DOHH2 (cell line): ENCODE results near the gene TESK2.
"Not testable (repeated sequence)": the region's sequence is repeated elsewhere in the genome, so short reads cannot be mapped to it uniquely, and the experiment has no call there.

Experiments
- H3F3A ChIP-seq: fragments of 200-600 bp; sonication (generic), shearing (Covaris generic); 2 replicates; pipeline ENCODE4 v1.6.0; 2016; ENCODE audit warnings: antibody characterized with exemption, mild to moderate bottlenecking; ENCODE audit not compliant: control insufficient read depth, insufficient read depth
- H3K27ac ChIP-seq: fragments of 200-600 bp; sonication (generic); 2 replicates; pipeline ENCODE4 v1.5.1; 2014; ENCODE audit warnings: low read depth, mild to moderate bottlenecking, low read length, moderate library complexity
- H3K27me3 ChIP-seq: fragments of 200-600 bp; sonication (generic); 2 replicates; pipeline ENCODE4 v1.6.1; 2014; ENCODE audit warnings: mild to moderate bottlenecking, low read length, mixed read lengths; ENCODE audit not compliant: control insufficient read depth
- H3K36me3 ChIP-seq: fragments of 200-600 bp; sonication (generic); 2 replicates; pipeline ENCODE4 v1.6.1; 2014; ENCODE audit warnings: mild to moderate bottlenecking, low read length, moderate library complexity, mixed read lengths; ENCODE audit not compliant: control insufficient read depth
- H3K4me1 ChIP-seq: fragments of 200-600 bp; sonication (generic); 2 replicates; pipeline ENCODE4 v1.6.1; 2014; ENCODE audit warnings: mild to moderate bottlenecking, low read length, mixed read lengths; ENCODE audit not compliant: control insufficient read depth
- H3K4me2 ChIP-seq: fragments of 200-600 bp; sonication (generic); 2 replicates; pipeline ENCODE4 v1.6.0; 2014; ENCODE audit warnings: mild to moderate bottlenecking, low read length, moderate library complexity
- H3K4me3 ChIP-seq: fragments of 200-600 bp; sonication (generic); 2 replicates; pipeline ENCODE4 v1.5.1; 2014; ENCODE audit warnings: mild to moderate bottlenecking, low read length, mixed read lengths
- H3K79me2 ChIP-seq: fragments of 200-600 bp; sonication (generic); 2 replicates; pipeline ENCODE4 v1.6.1; 2014; ENCODE audit warnings: mild to moderate bottlenecking, low read length, mixed read lengths; ENCODE audit not compliant: control insufficient read depth
- H3K9me2 ChIP-seq: fragments of 200-600 bp; sonication (generic); replicated peaks from 2 replicates; pipeline ENCODE4 v1.6.1; 2014; ENCODE audit warnings: mild to moderate bottlenecking, low read length, mixed read lengths; ENCODE audit not compliant: control insufficient read depth
- H3K9me3 ChIP-seq: fragments of 200-600 bp; sonication (generic); 2 replicates; pipeline ENCODE4 v1.6.1; 2014; ENCODE audit warnings: antibody characterized with exemption, low read length, mixed read lengths; ENCODE audit not compliant: control insufficient read depth, insufficient read depth
- H4K20me1 ChIP-seq: fragments of 200-600 bp; sonication (generic); 2 replicates; pipeline ENCODE4 v1.6.0; 2014; ENCODE audit warnings: low read depth, mild to moderate bottlenecking, antibody characterized with exemption, low read length, moderate library complexity; ENCODE audit not compliant: control insufficient read depth, insufficient read depth
- EZH2phosphoT487 ChIP-seq: fragments of 200-600 bp; sonication (generic); IDR thresholded peaks from 2 replicates; pipeline ENCODE4 v1.6.1; 2017; ENCODE audit warnings: borderline replicate concordance, mild to moderate bottlenecking, antibody characterized with exemption, low read length, moderate library complexity, mixed read lengths
- TF ChIP-seq, protein P1 (sequence below): fragments of 200-600 bp; sonication (generic); IDR thresholded peaks from one replicate; pipeline ENCODE4 v1.5.1; 2014; ENCODE audit warnings: antibody characterized with exemption, mild to moderate bottlenecking, low read depth, low read length; ENCODE audit not compliant: poor library complexity, severe bottlenecking

The TESK2 gene

DNA sequence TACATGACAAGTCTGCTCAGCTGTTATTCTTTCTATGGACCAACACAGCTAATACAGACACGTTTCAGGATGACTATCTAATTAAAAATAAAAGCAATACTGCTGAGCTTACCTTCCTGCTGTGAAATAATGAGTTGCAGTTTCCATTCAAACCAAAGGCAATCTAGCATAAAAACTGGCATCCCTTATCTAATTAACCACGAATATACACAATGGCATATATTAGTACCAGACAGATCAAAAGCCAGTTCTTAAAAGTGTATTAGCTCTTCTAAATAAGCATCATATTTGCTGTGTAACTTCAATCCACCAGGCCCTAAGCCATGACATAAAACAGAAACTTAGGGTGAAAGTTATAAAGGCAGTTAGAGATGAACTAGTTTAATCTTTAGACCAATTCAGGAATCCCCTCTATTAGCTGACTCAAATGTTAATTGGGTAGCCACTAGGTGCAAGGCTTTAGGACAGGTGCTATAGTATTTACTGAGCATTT, 20.6 kb downstream of the TESK2 start:
- Histone ChIP-seq H3K9me3 (no peaks in the 10 kb centered on the region), H4K20me1 (0 out of 2 replicates have a peak, but pooled peaks cover 2% of the 10 kb centered on the region), H3K36me3 (no peaks in the 10 kb centered on the region), H3K27ac (no peak overlapping the region), H3K79me2 (no peaks in the 10 kb centered on the region), H3K4me1 (peaks cover 16% of the 10 kb centered on the region), H3F3A (0 out of 2 replicates have a peak, but pooled peaks cover 3% of the 10 kb centered on the region), H3K4me2 (no peak overlapping the region), H3K9me2 (no peaks in the 10 kb centered on the region), H3K27me3 (no peaks in the 10 kb centered on the region), H3K4me3 (no peak overlapping the region)
- TF ChIP-seq, protein P1, sequence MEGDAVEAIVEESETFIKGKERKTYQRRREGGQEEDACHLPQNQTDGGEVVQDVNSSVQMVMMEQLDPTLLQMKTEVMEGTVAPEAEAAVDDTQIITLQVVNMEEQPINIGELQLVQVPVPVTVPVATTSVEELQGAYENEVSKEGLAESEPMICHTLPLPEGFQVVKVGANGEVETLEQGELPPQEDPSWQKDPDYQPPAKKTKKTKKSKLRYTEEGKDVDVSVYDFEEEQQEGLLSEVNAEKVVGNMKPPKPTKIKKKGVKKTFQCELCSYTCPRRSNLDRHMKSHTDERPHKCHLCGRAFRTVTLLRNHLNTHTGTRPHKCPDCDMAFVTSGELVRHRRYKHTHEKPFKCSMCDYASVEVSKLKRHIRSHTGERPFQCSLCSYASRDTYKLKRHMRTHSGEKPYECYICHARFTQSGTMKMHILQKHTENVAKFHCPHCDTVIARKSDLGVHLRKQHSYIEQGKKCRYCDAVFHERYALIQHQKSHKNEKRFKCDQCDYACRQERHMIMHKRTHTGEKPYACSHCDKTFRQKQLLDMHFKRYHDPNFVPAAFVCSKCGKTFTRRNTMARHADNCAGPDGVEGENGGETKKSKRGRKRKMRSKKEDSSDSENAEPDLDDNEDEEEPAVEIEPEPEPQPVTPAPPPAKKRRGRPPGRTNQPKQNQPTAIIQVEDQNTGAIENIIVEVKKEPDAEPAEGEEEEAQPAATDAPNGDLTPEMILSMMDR = no peak
- TF ChIP-seq EZH2phosphoT487 = no peak

DNA sequence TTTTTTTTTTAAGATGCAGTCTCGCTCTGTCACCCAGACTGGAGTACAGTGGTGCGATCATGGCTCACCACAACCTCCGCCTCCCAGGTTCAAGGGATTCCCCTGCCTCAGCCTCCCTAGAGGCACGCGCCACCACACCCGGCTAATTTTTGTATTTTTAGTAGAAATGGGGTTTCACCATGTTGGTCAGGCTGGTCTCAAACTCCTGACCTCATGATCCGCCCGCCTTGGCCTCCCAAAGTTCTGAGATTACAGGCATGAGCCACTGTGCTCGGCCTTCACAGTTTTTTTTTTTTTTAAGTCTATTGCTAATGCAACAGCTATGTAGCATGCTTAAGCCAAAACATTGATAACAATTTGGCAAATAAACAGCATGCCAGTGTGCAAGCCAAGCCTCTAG, 23.6 kb downstream of the TESK2 start:
- H4K20me1 ChIP-seq, H3K9me3 ChIP-seq, H3K4me2 ChIP-seq, H3K9me2 ChIP-seq, H3F3A ChIP-seq, H3K4me1 ChIP-seq, H3K4me3 ChIP-seq, H3K27me3 ChIP-seq, H3K79me2 ChIP-seq, H3K27ac ChIP-seq, H3K36me3 ChIP-seq: not testable (repeated sequence)

DNA sequence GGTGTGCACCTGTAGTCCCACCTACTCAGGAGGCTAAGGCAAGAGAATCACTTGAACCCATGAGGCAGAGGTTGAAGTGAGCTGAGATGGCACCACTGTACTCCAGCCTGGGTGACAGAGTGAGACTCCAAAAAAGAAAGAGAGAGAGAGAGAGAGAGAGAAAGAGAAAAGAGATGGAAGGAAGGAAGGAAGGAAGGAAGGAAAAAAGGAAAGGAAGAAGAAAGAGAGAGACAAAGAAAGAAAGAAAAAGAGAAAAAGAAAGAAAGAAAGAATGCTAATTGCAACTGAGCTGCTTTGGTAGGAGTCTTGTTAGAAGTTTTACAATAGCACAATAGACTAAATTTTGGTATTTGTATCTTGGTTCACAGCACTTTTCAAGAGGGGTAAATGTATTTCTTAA, 25.7 kb downstream of the TESK2 start:
- Histone ChIP-seq H3K27me3 (no peaks in the 10 kb centered on the region), H3K9me2 (no peaks in the 10 kb centered on the region), H3K4me2 (no peak overlapping the region), H3K4me3 (no peak overlapping the region), H3F3A (no peaks in the 10 kb centered on the region), H3K36me3 (no peaks in the 10 kb centered on the region), H4K20me1 (0 out of 2 replicates have a peak, but pooled peaks cover 2% of the 10 kb centered on the region), H3K27ac (no peak overlapping the region), H3K79me2 (no peaks in the 10 kb centered on the region), H3K4me1 (0 out of 2 replicates have a peak, but pooled peaks cover 3% of the 10 kb centered on the region), H3K9me3 (no peaks in the 10 kb centered on the region)
- no peak for TF ChIP-seq EZH2phosphoT487
- TF ChIP-seq, protein P1 = no peak

DNA sequence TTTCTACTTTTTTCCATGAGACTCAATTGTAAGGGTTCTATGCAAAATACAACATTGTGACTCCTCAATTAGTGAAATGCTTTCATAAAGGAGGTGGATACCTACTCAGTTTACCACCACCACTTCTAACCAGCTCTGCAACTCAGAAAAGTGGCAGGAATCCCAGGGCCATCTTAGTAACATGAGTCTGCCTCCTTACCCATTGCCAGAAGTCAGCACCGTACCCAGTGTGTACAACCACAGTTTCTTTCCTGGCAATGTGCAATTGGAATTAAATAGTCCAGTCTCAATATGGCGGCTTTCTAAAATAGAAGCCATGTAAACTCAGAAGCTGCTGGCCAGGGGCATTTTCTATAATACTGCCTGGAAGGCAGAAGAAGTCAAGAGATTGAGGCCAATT, 32.1 kb downstream of the TESK2 start:
- Histone ChIP-seq H3K27ac (no peak overlapping the region), H3K9me2 (no peaks in the 10 kb centered on the region), H3K4me3 (no peak overlapping the region), H3K4me1 (no peaks in the 10 kb centered on the region), H3F3A (no peaks in the 10 kb centered on the region), H3K4me2 (no peak overlapping the region), H3K36me3 (no peaks in the 10 kb centered on the region), H4K20me1 (no peaks in the 10 kb centered on the region), H3K9me3 (no peaks in the 10 kb centered on the region), H3K79me2 (no peaks in the 10 kb centered on the region), H3K27me3 (no peaks in the 10 kb centered on the region)
- TF ChIP-seq EZH2phosphoT487 = no peak
- TF ChIP-seq, protein P1 = no peak
